Activated T-helper 1 cell treated with anti-CD3 and anti-CD28 coated beads, Interleukin-2, amount 50 U/mL, for 16 hours (primary cell): ENCODE data around the gene GCK.

Experiments used
- DNase-seq, 2 donors: peaks; one replicate each; pipeline ENCODE4 v3.0.0-alpha.2; 2020; ENCODE audit warnings: low read depth in 1 of 2, low spot score in 1 of 2

Gene GCK

DNA sequence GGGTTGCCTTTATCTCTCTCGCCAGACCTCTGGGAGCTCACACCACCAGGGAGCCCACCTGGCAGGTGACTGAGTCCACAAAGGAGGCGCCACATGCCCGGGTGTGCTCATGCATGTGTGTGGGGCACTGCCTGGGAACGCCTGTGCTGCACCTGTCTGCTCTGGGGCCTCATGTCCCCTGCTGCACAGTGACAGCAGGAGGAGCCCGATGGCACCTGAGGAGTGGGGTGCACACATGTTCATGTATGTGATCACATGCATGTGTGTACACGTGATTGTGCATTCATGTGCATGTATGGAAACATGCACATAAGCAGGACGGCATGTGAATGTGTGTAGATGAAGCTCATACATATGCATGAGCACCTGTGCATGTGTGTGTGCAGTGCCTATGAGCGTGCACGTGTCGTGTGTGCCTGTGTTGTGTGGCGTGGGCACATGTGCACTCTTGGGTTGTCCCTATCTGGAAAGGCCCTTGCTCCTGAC is 33.6 kb upstream of the GCK start:
- no peak for DNase-seq

DNA sequence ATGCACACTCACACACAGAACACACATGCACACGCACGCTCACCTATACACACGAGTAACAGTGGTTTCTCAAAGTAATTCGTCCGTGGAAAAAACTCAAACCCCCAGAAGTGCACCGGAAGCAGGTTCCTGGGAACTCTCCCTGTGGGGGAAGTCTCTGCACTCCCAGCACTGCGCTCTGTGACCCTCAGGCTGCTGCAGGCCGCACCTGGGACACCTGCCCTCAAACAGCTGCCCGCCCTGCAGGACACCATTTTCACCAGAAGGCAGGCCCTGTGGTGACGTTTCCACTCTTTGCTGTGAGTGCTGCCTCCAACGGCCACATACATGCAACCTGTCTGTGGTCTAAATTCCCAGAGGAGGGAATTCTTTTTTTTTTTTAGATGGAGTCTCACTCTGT is 32.8 kb upstream of the GCK start:
- DNase-seq: no peak

GRCh38 chr7:44221231-44221791 is 32.1 kb upstream of the GCK start:
- DNase-seq: no peak

GRCh38 chr7:44220358-44221112 is 31.3 kb upstream of the GCK start:
- DNase-seq: no peak

DNA sequence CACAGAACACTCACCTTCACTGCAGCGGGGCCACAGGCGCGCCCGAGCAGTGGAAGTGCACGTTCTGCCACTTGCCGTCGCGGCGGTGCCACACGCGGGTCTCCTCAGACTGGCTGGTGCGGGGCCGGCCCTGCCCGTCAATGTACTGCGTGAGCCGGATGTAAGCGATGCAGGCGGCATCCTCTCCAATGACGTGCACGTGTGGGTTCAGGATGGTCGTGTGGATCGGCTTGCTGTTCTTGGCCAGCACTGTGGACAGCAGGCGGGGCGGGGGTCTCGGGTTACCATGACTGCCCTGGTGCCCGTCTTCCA is 30.8 kb upstream of the GCK start:
- no peak for DNase-seq

DNA sequence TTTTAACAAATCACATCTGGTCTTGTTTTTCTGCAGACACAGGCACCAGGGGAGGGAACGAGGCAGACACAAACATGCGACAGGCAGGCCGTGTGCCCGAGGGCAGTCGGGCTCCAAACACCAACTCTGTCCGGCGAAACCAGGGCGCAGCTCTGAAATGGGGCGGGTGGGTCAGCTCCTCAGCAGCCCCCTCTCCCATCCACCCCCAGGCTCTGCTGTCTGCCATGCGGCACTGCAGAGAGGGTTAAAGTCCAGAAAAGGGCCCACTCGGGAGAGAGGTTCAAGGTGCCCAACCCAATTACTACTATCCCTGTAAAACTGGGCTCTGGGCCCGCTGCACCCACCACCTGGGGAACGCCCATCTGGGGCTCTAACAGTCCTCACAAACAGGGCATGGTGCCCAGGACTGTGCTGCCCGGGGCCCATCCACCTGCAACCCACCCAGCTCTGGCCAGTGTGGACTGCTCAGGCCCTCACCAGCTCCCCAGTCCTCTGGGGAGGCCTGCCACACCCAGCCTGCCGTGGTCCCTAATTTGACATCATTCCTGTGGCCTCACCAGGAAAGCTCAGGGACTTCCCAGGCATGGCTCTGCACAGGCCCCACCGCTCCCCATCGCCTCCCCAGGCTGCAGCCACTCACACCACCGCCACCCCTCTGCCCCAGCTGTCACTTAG is 30.3 kb upstream of the GCK start:
- no peak for DNase-seq

DNA sequence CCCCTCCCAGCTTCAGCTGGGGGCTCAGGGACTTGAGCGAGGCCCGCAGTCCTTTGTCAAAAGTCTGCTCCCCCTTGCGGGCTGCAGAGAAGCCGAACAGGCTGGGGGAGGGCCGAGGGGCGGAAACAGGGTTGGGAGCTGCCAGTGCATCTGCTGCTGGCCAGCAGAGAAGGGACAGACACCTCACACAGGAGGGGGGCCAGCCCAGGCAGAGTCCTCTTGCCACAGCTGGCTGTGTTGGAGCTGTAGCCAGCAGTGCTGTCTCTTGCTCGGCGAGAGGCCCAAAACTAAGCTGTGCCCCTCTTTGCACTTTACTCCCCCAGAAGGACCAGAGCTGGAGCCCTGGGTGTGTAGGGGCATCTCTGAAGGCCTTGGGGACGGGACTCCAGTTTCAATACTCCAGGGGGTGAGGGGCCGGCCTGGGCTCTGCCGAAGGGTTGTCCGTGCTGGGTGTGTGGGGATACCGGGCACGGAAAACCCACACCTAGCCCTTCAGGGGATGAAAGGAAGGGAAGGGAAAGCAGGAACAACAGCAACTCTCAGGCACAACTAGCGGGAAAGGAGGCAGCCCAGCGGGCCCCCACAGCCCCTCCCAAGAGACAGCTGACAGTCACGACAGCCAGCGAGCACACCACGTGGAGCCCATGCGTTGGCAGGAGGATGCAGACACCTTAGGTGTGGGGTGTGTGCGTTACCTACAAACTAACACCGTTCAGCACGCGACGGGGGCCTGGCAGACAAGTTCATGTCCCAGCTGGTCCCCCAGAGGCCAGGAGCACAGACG is 29.4 kb upstream of the GCK start:
- DNase-seq: no peak

DNA sequence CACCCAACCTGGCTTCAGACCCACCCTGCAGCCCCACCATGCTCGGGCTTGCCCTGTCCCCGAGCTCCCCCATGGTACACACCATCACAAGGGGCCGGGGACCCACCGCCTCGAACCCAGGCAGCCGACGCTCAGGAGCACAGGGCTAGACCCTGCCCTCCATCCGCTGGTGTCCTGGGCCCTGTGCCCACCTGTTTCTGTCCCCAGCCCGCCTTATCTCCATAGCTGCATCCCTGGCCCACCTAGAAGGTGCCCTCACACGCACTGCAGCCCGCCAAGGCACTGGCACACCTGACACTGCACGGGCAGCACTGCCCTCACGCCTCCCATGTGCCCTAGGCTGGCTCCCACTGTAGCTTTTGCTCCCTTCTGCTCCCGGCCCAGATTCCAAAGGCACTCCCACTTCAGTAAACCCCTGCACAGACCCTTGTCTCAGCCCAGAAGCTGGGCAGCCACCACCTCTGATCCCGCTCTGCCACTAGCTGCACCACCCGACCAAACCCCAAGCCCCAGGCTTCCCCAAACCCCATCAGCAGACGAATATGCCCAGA is 28.7 kb upstream of the GCK start:
- no peak for DNase-seq

DNA sequence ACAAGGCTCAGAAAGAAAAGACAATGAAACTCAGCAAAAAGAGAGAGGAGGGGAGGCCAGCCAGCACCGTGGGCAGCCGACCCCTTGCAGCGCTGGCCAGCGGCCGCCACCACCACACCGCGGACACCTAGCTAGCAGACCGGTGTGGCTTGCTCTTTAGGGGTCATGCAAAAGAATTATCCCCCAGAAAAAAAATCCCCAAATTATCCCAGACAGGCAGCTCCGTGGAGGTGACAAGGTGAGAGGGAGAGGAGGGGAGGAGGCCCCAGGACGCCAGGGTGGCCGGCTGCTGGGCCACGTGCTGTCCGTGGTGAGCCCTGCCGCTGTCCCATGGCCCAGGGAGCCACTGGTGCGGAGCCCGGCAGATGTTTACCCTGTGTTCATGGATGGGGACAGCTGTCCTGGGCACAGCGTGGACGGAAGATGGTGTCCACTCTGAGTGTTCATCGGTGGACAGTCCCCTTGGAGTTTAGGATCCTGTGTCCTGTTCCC is 28.0 kb upstream of the GCK start:
- no peak for DNase-seq

DNA sequence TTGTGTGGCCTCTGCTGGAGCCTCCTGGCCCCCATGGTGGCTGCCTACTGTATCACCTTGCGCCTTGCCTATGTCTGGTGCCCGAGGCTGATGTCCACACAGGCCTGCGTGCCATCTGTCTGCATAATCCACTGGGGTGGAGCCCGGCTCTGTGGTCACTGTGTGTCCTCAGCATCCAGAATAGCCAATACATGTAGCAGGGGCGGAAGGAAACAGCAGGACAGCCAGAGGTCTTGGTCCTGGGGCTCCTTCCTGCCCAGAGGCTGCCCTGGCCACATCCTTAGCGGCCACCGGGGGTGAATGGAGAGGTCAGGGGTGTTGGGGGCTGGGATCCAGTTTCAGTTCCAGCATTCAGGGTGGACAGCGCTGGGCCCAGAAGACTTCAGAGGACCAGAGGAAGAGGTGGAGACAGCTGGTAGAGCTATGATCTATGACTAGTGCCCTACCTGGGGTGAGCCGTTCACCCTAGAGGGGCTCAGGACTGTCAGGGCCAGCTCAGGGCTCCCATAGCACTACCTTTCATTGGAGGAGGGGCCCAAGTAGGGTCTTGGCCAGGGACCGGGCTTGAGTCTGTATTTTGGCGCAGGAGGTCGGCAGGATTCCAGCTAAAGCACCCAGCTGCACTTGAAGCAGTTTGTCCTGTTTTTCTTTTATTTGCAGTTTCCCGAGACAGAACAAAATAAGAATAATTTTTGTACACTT is 27.4 kb upstream of the GCK start:
- DNase-seq: no peak

- no peak for DNase-seq
These were observed 26.8 kb upstream of the GCK start for GRCh38 chr7:44216019-44216418.

DNA sequence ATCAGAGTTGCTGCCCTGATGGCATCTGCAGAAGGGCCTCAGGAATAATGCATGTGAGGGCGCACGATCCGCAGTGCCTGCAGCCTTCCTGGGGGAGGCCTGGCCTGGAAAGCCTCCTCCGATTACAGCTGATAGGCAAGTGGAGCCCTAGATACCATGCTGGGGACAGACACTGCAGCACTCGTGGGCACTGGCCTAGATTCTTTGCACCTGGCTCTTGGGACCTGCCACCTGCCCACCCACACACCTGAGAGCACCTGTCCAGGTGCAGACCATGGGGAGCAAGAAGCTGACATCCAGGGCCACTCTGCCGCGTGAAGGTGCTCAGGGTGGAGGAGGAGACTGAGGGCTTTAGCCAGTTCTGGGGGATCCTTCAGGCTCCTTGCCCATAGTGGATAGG is 26.3 kb upstream of the GCK start:
- DNase-seq: no peak

- no peak for DNase-seq
These were observed 24.7 kb upstream of the GCK start for GRCh38 chr7:44213877-44214388.

DNA sequence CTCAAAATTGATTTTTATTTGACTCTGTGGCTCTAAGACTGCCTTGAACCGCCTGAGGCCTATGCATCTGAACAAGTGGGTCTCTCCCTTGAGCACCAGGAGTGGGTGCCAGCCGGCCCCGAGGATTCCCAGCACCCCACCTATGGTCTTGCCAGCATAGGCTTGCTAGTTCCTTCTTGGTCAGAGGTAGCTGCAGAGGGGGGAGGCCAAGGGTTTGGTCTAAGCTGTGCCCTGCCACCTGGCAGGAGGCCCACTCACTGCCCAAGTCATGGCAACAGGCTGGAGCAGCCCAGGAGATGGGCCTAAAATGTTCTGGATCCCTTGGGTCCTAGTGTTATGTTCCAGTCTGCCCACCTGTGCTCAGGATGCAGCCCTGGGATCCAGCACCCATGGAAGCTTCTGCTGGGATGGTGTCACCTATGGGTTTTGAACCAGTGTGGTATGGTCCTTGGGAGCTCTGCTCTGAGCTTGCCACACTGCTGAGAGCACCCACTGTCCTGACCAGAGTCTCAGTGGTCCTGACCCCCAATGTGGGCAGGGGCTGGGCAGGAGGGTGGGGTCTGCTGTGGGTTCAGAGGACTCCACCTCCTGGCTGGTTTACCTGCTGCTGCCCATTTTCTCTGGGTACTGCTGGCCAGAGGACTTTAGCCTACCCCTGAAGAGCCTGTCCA is 24.1 kb upstream of the GCK start:
- no peak for DNase-seq

GRCh38 chr7:44212581-44213184 is 23.4 kb upstream of the GCK start:
- no peak for DNase-seq

DNA sequence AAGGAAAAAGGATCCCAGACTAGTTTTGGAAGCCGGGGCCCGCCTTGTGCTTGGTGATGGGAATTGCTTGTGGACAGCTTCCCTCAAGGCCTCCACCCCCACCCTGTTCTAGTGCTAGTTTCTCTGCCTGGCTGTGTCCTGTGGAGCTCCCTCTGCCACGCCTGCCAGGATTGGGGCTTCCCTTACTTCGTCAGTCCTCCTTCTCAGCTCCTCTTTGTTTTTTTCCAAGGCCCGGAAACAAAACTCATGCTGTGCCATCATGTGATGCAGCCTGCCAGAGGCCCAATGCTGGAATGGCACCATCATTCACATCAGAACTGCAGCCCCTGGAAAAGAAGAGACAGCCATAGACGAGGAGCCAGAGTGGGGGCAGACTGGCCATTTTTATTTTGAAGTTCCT is 22.8 kb upstream of the GCK start:
- no peak for DNase-seq

DNA sequence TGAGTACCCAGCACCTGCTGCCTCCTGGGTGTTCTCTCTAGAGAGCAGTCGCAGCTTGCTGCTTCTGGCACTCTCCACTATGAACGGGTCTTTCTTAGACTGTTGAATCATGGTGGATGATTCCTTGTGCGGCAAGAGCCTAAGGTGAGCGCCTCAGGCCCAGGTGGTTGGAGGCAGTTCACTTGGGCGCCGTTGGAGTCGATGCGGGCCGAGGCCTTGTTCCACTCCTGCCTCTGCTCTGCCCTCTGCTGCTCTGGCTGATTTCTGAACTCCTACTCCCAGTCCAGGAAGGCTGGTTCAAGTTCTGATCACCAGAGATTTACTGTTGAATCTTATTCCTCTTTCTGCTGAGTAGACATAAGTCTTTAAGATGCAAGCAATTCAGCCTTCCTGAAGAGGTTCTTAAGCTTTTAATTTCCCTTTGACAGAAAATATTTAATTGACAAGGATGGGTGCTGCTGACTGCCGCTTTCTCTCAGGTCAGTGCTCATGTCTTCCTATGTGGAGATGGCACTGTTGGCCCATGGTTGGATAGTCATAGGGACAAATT is 22.0 kb upstream of the GCK start:
- DNase-seq: no peak

- no peak for DNase-seq
These were observed 20.9 kb upstream of the GCK start for GRCh38 chr7:44210107-44210506.

GRCh38 chr7:44208085-44208484 is 18.8 kb upstream of the GCK start:
- no peak for DNase-seq
